GM12878 (cell line): ENCODE results near the gene MYBPC2. TPM values are rescaled to one million over a fixed set of nuclear protein-coding genes. Genes with fewer than 3 reads are reported as not detected.

Experiments
- CHD2 ChIP-seq: IDR thresholded peaks from 2 replicates; pipeline ENCODE4 v1.6.1; 2011; ENCODE audit warnings: low read depth, low read length, improper control_type of control experiment, borderline replicate concordance
- CHD4 ChIP-seq: fragments of 200-600 bp; sonication (generic); IDR thresholded peaks from 2 replicates; pipeline ENCODE4 v1.6.1; 2016; ENCODE audit warnings: mild to moderate bottlenecking
- EP300 ChIP-seq, 2 experiments: fragments of 150-350 bp in 1 of 2; IDR thresholded peaks; 2 replicates each; pipeline ENCODE4 v1.6.1; 2011 to 2012; ENCODE audit warnings: low read depth in 2 of 2, low read length in 2 of 2, borderline replicate concordance in 1 of 2, improper control_type of control experiment in 1 of 2, inconsistent platforms in 1 of 2; ENCODE audit not compliant: control insufficient read depth in 1 of 2
- MEF2A ChIP-seq: IDR thresholded peaks from 2 replicates; pipeline ENCODE4 v1.6.1; 2011; ENCODE audit warnings: low read depth, mild to moderate bottlenecking, low read length, moderate library complexity; ENCODE audit not compliant: insufficient read depth
- MLLT1 ChIP-seq: fragments of 450-650 bp; IDR thresholded peaks from 2 replicates; pipeline ENCODE4 v1.6.1; 2016; ENCODE audit warnings: mild to moderate bottlenecking
- MYC ChIP-seq: IDR thresholded peaks from 2 replicates; pipeline ENCODE4 v1.6.1; 2011; ENCODE audit warnings: mild to moderate bottlenecking, low read length, moderate library complexity, inconsistent platforms; ENCODE audit not compliant: insufficient read depth, insufficient replicate concordance, insufficient read length, severe bottlenecking
- NFYB ChIP-seq: IDR thresholded peaks from 2 replicates; pipeline ENCODE4 v1.6.1; 2011; ENCODE audit warnings: low read depth, mild to moderate bottlenecking, low read length, improper control_type of control experiment, moderate library complexity; ENCODE audit not compliant: insufficient read depth
- NRF1 ChIP-seq: conservative IDR thresholded peaks from 2 replicates; pipeline ENCODE4 v1.6.1; 2011; ENCODE audit warnings: mild to moderate bottlenecking, low read depth, low read length, improper control_type of control experiment
- POLR2A ChIP-seq: IDR thresholded peaks from 2 replicates; pipeline ENCODE4 v1.6.1; 2011; ENCODE audit warnings: low read depth, mild to moderate bottlenecking, low read length
- POLR2AphosphoS2 ChIP-seq: IDR thresholded peaks from 2 replicates; pipeline ENCODE4 v1.6.1; 2011; ENCODE audit warnings: low read depth, mild to moderate bottlenecking, low read length, improper control_type of control experiment, moderate library complexity
- RB1 ChIP-seq: fragments of 450-650 bp; formaldehyde crosslinking; IDR thresholded peaks from 2 replicates; pipeline ENCODE4 v1.6.1; 2017; ENCODE audit warnings: mild to moderate bottlenecking, borderline replicate concordance
- RCOR1 ChIP-seq: conservative IDR thresholded peaks from 2 replicates; pipeline ENCODE4 v1.6.1; 2012; ENCODE audit warnings: low read depth, low read length, improper control_type of control experiment
- SIX5 ChIP-seq: IDR thresholded peaks from 2 replicates; pipeline ENCODE4 v1.6.1; 2011; ENCODE audit warnings: mild to moderate bottlenecking, low read depth, low read length, moderate library complexity; ENCODE audit not compliant: severe bottlenecking
- SMAD5 ChIP-seq: IDR thresholded peaks from 2 replicates; pipeline ENCODE4 v1.6.1; 2016; ENCODE audit warnings: antibody characterized with exemption, low read depth
- YY1 ChIP-seq: IDR thresholded peaks from 2 replicates; pipeline ENCODE4 v1.6.1; 2011; ENCODE audit warnings: low read depth, mild to moderate bottlenecking, low read length
- ZNF207 ChIP-seq: fragments of 450-650 bp; IDR thresholded peaks from 2 replicates; pipeline ENCODE4 v1.6.1; 2014; ENCODE audit warnings: antibody characterized with exemption, mild to moderate bottlenecking, borderline replicate concordance
- polyA plus RNA-seq, 11 experiments: library from polyadenylated mRNA; depleted of rRNA in 4 of 11; unstranded in 6 of 11; stranded (reverse) in 5 of 11; fragments of >200 nt; fragmentation: Nextera tagmentation in 4 of 11; fragmentation: Illumina TruSeq in 1 of 11; extraction: Ambion mirVana in 4 of 11; extraction: Trizol in 1 of 11; gene quantifications; 1 replicate in 1 of 11; 2 replicates in 10 of 11; pipeline versions ENCODE4 v1.2.1 to v1.2.3, GENCODE V29; 2011 to 2016; ENCODE audit warnings: inconsistent platforms in 2 of 11, missing spikeins in 2 of 11, low read depth in 1 of 11
- total RNA-seq, 4 experiments: library from RNA; depleted of rRNA in 3 of 4; stranded (reverse); fragments of >200 nt in 3 of 4; fragmentation: Illumina TruSeq in 1 of 4; extraction: Trizol in 1 of 4; gene quantifications; 2 replicates each; pipeline versions ENCODE4 v1.2.1 to v1.2.3, GENCODE V29; 2013 to 2021
- TF ChIP-seq, protein P1 (sequence below): fragments of 450-650 bp; IDR thresholded peaks from 2 replicates; pipeline ENCODE4 v1.6.1; 2017; ENCODE audit warnings: mild to moderate bottlenecking, moderate library complexity
- TF ChIP-seq, protein P2 (sequence below): IDR thresholded peaks from 2 replicates; pipeline ENCODE4 v1.6.1; 2011; ENCODE audit warnings: low read depth, mild to moderate bottlenecking, low read length, moderate library complexity, borderline replicate concordance; ENCODE audit errors: extremely low read depth
- TF ChIP-seq, protein P3 (sequence below): fragments of 450-650 bp; IDR thresholded peaks from 2 replicates; pipeline ENCODE4 v1.6.1; 2017; ENCODE audit warnings: borderline replicate concordance

The MYBPC2 gene
- total and polyA plus RNA-seq, 10 of the 15 experiments (the other 5 are each of a cell fraction or from before 2014, with no cell fraction given), result 0.09 to 2.6 (median 0.61) TPM

GRCh38 chr19:50511069-50511822, 78.6 kb downstream of the MYBPC2 start, which contains the start of gene JOSD2 (continued):
- TF ChIP-seq MYC (peak; percentile 79), CHD2 (peak; percentile 100), MLLT1 (peak; percentile 91), EP300 (IDR thresholded peaks at IDR 0.05; ENCODE audit: borderline replicate concordance in 1 of 2, control insufficient read depth in 1 of 2, low read depth in 2 of 2, low read length in 2 of 2) (peak in 1 of 2 experiments; percentile 53; a peak in 3 of 4 replicates), YY1 (peak; percentile 50), POLR2A (peak; percentile 76), RCOR1 (peak; percentile 97; the same call in 1 of the 2 replicates), SIX5 (peak; percentile 96), NFYB (0 out of 2 replicates have a peak, but pooled peaks have one; percentile 23), POLR2AphosphoS2 (peak; percentile 50; the same call in 1 of the 2 replicates), MEF2A (peak; percentile 46; the same call in 1 of the 2 replicates), RB1 (peak; percentile 22; the same call in 1 of the 2 replicates), SMAD5 (no peak), CHD4 (no peak), NRF1 (0 out of 2 replicates have a peak, but pooled peaks have one; percentile 18), ZNF207 (no peak)
- TF ChIP-seq, protein P1, sequence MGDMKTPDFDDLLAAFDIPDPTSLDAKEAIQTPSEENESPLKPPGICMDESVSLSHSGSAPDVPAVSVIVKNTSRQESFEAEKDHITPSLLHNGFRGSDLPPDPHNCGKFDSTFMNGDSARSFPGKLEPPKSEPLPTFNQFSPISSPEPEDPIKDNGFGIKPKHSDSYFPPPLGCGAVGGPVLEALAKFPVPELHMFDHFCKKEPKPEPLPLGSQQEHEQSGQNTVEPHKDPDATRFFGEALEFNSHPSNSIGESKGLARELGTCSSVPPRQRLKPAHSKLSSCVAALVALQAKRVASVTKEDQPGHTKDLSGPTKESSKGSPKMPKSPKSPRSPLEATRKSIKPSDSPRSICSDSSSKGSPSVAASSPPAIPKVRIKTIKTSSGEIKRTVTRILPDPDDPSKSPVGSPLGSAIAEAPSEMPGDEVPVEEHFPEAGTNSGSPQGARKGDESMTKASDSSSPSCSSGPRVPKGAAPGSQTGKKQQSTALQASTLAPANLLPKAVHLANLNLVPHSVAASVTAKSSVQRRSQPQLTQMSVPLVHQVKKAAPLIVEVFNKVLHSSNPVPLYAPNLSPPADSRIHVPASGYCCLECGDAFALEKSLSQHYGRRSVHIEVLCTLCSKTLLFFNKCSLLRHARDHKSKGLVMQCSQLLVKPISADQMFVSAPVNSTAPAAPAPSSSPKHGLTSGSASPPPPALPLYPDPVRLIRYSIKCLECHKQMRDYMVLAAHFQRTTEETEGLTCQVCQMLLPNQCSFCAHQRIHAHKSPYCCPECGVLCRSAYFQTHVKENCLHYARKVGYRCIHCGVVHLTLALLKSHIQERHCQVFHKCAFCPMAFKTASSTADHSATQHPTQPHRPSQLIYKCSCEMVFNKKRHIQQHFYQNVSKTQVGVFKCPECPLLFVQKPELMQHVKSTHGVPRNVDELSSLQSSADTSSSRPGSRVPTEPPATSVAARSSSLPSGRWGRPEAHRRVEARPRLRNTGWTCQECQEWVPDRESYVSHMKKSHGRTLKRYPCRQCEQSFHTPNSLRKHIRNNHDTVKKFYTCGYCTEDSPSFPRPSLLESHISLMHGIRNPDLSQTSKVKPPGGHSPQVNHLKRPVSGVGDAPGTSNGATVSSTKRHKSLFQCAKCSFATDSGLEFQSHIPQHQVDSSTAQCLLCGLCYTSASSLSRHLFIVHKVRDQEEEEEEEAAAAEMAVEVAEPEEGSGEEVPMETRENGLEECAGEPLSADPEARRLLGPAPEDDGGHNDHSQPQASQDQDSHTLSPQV, result 0 out of 2 replicates have a peak, but pooled peaks have one; percentile 51
- TF ChIP-seq, protein P2, sequence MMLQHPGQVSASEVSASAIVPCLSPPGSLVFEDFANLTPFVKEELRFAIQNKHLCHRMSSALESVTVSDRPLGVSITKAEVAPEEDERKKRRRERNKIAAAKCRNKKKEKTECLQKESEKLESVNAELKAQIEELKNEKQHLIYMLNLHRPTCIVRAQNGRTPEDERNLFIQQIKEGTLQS, result peak; percentile 46; the same call in 1 of the 2 replicates
- TF ChIP-seq, protein P3, sequence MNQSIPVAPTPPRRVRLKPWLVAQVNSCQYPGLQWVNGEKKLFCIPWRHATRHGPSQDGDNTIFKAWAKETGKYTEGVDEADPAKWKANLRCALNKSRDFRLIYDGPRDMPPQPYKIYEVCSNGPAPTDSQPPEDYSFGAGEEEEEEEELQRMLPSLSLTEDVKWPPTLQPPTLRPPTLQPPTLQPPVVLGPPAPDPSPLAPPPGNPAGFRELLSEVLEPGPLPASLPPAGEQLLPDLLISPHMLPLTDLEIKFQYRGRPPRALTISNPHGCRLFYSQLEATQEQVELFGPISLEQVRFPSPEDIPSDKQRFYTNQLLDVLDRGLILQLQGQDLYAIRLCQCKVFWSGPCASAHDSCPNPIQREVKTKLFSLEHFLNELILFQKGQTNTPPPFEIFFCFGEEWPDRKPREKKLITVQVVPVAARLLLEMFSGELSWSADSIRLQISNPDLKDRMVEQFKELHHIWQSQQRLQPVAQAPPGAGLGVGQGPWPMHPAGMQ, result peak; percentile 72
